DND-41 (cell line): ENCODE data around the gene TTPAL.

Experiments
- EZH2 ChIP-seq: IDR thresholded peaks from 3 replicates; pipeline ENCODE4 v1.6.1; 2012; ENCODE audit warnings: borderline replicate concordance, low read depth, mild to moderate bottlenecking, moderate library complexity, low read length, inconsistent platforms; ENCODE audit not compliant: severe bottlenecking
- TF ChIP-seq, protein P1 (sequence below): IDR thresholded peaks from 2 replicates; pipeline ENCODE4 v1.5.1; 2012; ENCODE audit warnings: borderline replicate concordance, low read length, moderate library complexity, mild to moderate bottlenecking; ENCODE audit not compliant: poor library complexity, severe bottlenecking; ENCODE audit errors: extremely low read depth

DNA sequence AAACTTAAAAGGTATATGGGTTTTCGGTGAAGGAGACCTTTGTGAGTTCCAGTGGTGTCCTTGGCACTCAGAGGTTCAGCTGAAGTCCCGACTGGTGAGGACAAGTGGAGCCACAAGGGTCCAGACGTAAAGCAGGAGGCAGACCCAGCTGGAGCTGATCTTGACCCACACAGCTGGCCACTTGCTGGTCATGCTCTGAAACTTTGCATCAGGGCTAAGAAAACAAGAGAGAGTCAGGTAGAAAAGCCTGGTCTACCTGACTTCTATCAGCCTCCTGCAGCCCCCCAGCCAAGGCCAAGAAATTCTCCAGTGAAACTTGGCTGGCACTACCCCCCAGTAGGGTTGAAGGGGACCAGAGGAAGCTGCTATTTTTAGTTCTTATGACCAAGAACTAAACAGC lies 24.5 kb downstream of the TTPAL start:
- TF ChIP-seq, protein P1, sequence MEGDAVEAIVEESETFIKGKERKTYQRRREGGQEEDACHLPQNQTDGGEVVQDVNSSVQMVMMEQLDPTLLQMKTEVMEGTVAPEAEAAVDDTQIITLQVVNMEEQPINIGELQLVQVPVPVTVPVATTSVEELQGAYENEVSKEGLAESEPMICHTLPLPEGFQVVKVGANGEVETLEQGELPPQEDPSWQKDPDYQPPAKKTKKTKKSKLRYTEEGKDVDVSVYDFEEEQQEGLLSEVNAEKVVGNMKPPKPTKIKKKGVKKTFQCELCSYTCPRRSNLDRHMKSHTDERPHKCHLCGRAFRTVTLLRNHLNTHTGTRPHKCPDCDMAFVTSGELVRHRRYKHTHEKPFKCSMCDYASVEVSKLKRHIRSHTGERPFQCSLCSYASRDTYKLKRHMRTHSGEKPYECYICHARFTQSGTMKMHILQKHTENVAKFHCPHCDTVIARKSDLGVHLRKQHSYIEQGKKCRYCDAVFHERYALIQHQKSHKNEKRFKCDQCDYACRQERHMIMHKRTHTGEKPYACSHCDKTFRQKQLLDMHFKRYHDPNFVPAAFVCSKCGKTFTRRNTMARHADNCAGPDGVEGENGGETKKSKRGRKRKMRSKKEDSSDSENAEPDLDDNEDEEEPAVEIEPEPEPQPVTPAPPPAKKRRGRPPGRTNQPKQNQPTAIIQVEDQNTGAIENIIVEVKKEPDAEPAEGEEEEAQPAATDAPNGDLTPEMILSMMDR: no peak
- TF ChIP-seq EZH2: no peak
